AG09309 (cell line): ENCODE results near the gene KCNIP3.
"Not testable (repeated sequence)": the region's sequence is repeated elsewhere in the genome, so short reads cannot be mapped to it uniquely, and the experiment has no call there.

Experiments used
- DNase-seq: peaks from one replicate; pipeline ENCODE4 v3.0.0-alpha.2; 2010; ENCODE audit warnings: low read depth
- H3K4me3 ChIP-seq: 2 replicates; pipeline ENCODE4 v1.5.1; 2011; ENCODE audit warnings: mild to moderate bottlenecking, low read depth, low read length, moderate library complexity; ENCODE audit not compliant: control insufficient read depth
- CTCF ChIP-seq: IDR thresholded peaks from 2 replicates; pipeline ENCODE4 v1.5.1; 2011; ENCODE audit warnings: mild to moderate bottlenecking, low read depth, low read length, inconsistent platforms; ENCODE audit not compliant: insufficient read depth, control insufficient read depth; ENCODE audit errors: missing control alignments

The KCNIP3 gene

GRCh38 chr2:95392730-95393455 lies 95.7 kb downstream of the KCNIP3 start:
- no peak overlapping the region for H3K4me3 ChIP-seq
- TF ChIP-seq CTCF: peak; percentile 7
- DNase-seq: no peak

- DNase-seq: no peak
- H3K4me3 ChIP-seq: no peak overlapping the region
These were observed 96.8 kb downstream of the KCNIP3 start for GRCh38 chr2:95393901-95394300.

GRCh38 chr2:95399061-95399460 lies 101.9 kb downstream of the KCNIP3 start:
- TF ChIP-seq CTCF: no peak
- H3K4me3 ChIP-seq: no peak overlapping the region
- DNase-seq: no peak

More at GRCh38 chr2:95393901-95394300, 96.8 kb downstream of the KCNIP3 start:
- no peak for TF ChIP-seq CTCF

GRCh38 chr2:95401480-95401879 lies 104.3 kb downstream of the KCNIP3 start:
- DNase-seq: no peak
- TF ChIP-seq CTCF: no peak
- peak overlapping the region; percentile 73 for H3K4me3 ChIP-seq

GRCh38 chr2:95402004-95402369 lies 104.8 kb downstream of the KCNIP3 start:
- DNase-seq: not testable (repeated sequence)
- peak overlapping the region; percentile 73 for H3K4me3 ChIP-seq

GRCh38 chr2:95402370-95403203 lies 105.4 kb downstream of the KCNIP3 start, which contains the start of gene FAHD2A:
TSS of gene FAHD2A (plus strand) at chr2:95402708. CDS start at chr2:95405559, 2,851 bp downstream.
- peak; percentile 32 for DNase-seq
- TF ChIP-seq CTCF: no peak
- H3K4me3 ChIP-seq: peak within 1 kb of the TSS; percentile 73

- TF ChIP-seq CTCF: peak; percentile 56
- peak overlapping the region; percentile 73 for H3K4me3 ChIP-seq
- DNase-seq: not testable (repeated sequence)
These were observed 106.1 kb downstream of the KCNIP3 start for GRCh38 chr2:95403204-95403721.

- DNase-seq, H3K4me3 ChIP-seq: not testable (repeated sequence)
These were observed 106.7 kb downstream of the KCNIP3 start for GRCh38 chr2:95403824-95404223.

GRCh38 chr2:95404676-95405075 lies 107.5 kb downstream of the KCNIP3 start:
- not testable (repeated sequence) for DNase-seq, H3K4me3 ChIP-seq

GRCh38 chr2:95411239-95411638 lies 114.1 kb downstream of the KCNIP3 start:
- not testable (repeated sequence) for DNase-seq, H3K4me3 ChIP-seq
